Transverse colon (tissue), 4 donors: ENCODE data around the gene TLCD4.

Experiments used
- CTCF ChIP-seq, 5 experiments: fragments of 200-600 bp in 3 of 5; fragments of 450-650 bp in 2 of 5; sonication (generic) in 3 of 5; IDR thresholded peaks; 1 replicate in 2 of 5; 2 replicates in 3 of 5; pipeline ENCODE4 v1.5.1; 2016 to 2017; ENCODE audit warnings: antibody characterized with exemption in 5 of 5, inconsistent platforms in 3 of 5, mild to moderate bottlenecking in 2 of 5, moderate library complexity in 1 of 5
- EP300 ChIP-seq: sonication (generic); formaldehyde crosslinking; IDR thresholded peaks from one replicate; pipeline ENCODE4 v1.6.1; 2017; ENCODE audit warnings: antibody characterized with exemption, low read depth
- POLR2A ChIP-seq: fragments of 450-650 bp; IDR thresholded peaks from one replicate; pipeline ENCODE4 v1.6.1; 2016; ENCODE audit warnings: antibody characterized with exemption, mild to moderate bottlenecking, moderate library complexity
- POLR2AphosphoS5 ChIP-seq, 3 donors: sonication (generic); formaldehyde crosslinking; IDR thresholded peaks; one replicate each; pipeline ENCODE4 v1.6.1; 2016; ENCODE audit warnings: antibody characterized with exemption in 3 of 3

GRCh38 chr1:95076034-95076433 lies 41.1 kb upstream of the TLCD4 start:
- TF ChIP-seq CTCF (IDR thresholded peaks at IDR 0.05) (no peak), POLR2AphosphoS5 (IDR thresholded peaks at IDR 0.05) (no peak), POLR2A (no peak), EP300 (no peak)
